ENCODE data around the gene LMBR1. TPM values are rescaled to one million over a fixed set of nuclear protein-coding genes. Genes with fewer than 3 reads are reported as not detected.
A peak's percentile ranks its signal among the peaks of the same experiment; 100 is the strongest.
"Not testable (repeated sequence)": the region's sequence is repeated elsewhere in the genome, so short reads cannot be mapped to it uniquely, and the experiment has no call there.

The LMBR1 gene
- total RNA-seq, result 69.2 TPM
- long read RNA-seq, full-length matches to known transcripts, result 19 of 34 reads
- long read RNA-seq, partial matches to known transcripts, result 7 of 34 reads
- long read RNA-seq, other reads (novel, unspliced or antisense), result 8 of 34 reads

- peak; percentile 98 for DNase-seq (ENCODE audit: low spot score)
Observed at GRCh38 chr7:156892821-156893706, at the start of gene LMBR1. Gene LMBR1 (minus strand): TSS chr7:156893183. CDS start chr7:156892993, 190 bp downstream.

GRCh38 chr7:156942708-156943090, 49.7 kb upstream of the LMBR1 start:
- DNase-seq (ENCODE audit: low spot score), result no peak

- no peak for DNase-seq (ENCODE audit: low spot score)
Observed at GRCh38 chr7:156941393-156942182, 48.6 kb upstream of the LMBR1 start.

- no peak for DNase-seq (ENCODE audit: low spot score)
Observed at GRCh38 chr7:156940421-156941122, 47.6 kb upstream of the LMBR1 start.

GRCh38 chr7:156936766-156937165, 43.8 kb upstream of the LMBR1 start:
- not testable (repeated sequence) for DNase-seq (ENCODE audit: low spot score)

GRCh38 chr7:156935250-156935649, 42.3 kb upstream of the LMBR1 start:
- no peak for DNase-seq (ENCODE audit: low spot score)

GRCh38 chr7:156932006-156932405, 39.0 kb upstream of the LMBR1 start:
- DNase-seq (ENCODE audit: low spot score), result no peak

- DNase-seq (ENCODE audit: low spot score), result no peak
Observed at GRCh38 chr7:156929789-156930539, 37.0 kb upstream of the LMBR1 start.

- no peak for DNase-seq (ENCODE audit: low spot score)
Observed at GRCh38 chr7:156928406-156928747, 35.4 kb upstream of the LMBR1 start.

- DNase-seq (ENCODE audit: low spot score), result no peak
Observed at GRCh38 chr7:156927571-156928405, 34.8 kb upstream of the LMBR1 start.

- not testable (repeated sequence) for DNase-seq (ENCODE audit: low spot score)
Observed at GRCh38 chr7:156925821-156926220, 32.8 kb upstream of the LMBR1 start.

- not testable (repeated sequence) for DNase-seq (ENCODE audit: low spot score)
Observed at GRCh38 chr7:156922304-156922703, 29.3 kb upstream of the LMBR1 start.

GRCh38 chr7:156920487-156921373, 27.7 kb upstream of the LMBR1 start:
- peak; percentile 39 for DNase-seq (ENCODE audit: low spot score)

- peak; percentile 53 for DNase-seq (ENCODE audit: low spot score)
Observed at GRCh38 chr7:156920076-156920475, 27.1 kb upstream of the LMBR1 start.

GRCh38 chr7:156919132-156919713, 26.2 kb upstream of the LMBR1 start:
- peak; percentile 76 for DNase-seq (ENCODE audit: low spot score)

GRCh38 chr7:156918635-156919034, 25.7 kb upstream of the LMBR1 start:
- DNase-seq (ENCODE audit: low spot score), result no peak

GRCh38 chr7:156909574-156910252, 16.7 kb upstream of the LMBR1 start:
- not testable (repeated sequence) for DNase-seq (ENCODE audit: low spot score)

- DNase-seq (ENCODE audit: low spot score), result no peak
Observed at GRCh38 chr7:156907656-156908055, 14.7 kb upstream of the LMBR1 start.

Data from mesenteric fat pad (tissue), 1 donor.